Measurements from ENCODE around the gene MICA. TPM values are rescaled to one million over a fixed set of nuclear protein-coding genes. Genes with fewer than 3 reads are reported as not detected.
"Not testable (repeated sequence)": the region's sequence is repeated elsewhere in the genome, so short reads cannot be mapped to it uniquely, and the experiment has no call there.

The MICA gene
- total RNA-seq, 2 experiments from 2014 or later: 10.6 to 14.0 TPM

GRCh38 chr6:31407699-31408098, 4.3 kb downstream of the MICA start:
- no peak for TF ChIP-seq CTCF (IDR thresholded peaks at IDR 0.05)
- peaks cover 38% of the 10 kb centered on the region for H3K36me3 Mint-ChIP-seq (ENCODE audit: low read depth)
- peaks cover 24% of the 10 kb centered on the region for H3K36me3 ChIP-seq (ENCODE audit: insufficient read depth, low read length)
- no peaks in the 10 kb centered on the region for H3K9me3 Mint-ChIP-seq
- ATAC-seq (ENCODE audit: poor library complexity) (no peak), DNase-seq (no peak)
- H3K27me3 Mint-ChIP-seq: no peaks in the 10 kb centered on the region
- peak overlapping the region; percentile 3 for H3K4me3 Mint-ChIP-seq
- peaks cover 61% of the 10 kb centered on the region for H3K4me1 Mint-ChIP-seq (ENCODE audit: low read depth)
- ChIA-PET CTCF (no interaction called here), POLR2A (no interaction called here)
- H3K27ac Mint-ChIP-seq: peak overlapping the region; percentile 21
- H3K9me3 ChIP-seq (ENCODE audit: control insufficient read depth in 1 of 2, insufficient read depth in 1 of 2, low read length in 2 of 2): no peaks in the 10 kb centered on the region
- H3K4me1 ChIP-seq (ENCODE audit: insufficient read depth, low read length): peaks cover 23% of the 10 kb centered on the region
- H3K27me3 ChIP-seq (ENCODE audit: control insufficient read depth in 1 of 2, insufficient read depth in 2 of 2, low read length in 2 of 2): no peaks in the 10 kb centered on the region
- H3K27ac ChIP-seq (ENCODE audit: low read depth in 1 of 2, low read length in 2 of 2): no peak overlapping the region
- intact Hi-C loops (cut with DNase I, micrococcal nuclease): no loop called here
- H3K4me3 ChIP-seq (ENCODE audit: low read length): no peak overlapping the region

GRCh38 chr6:31412506-31412905, 9.1 kb downstream of the MICA start:
- H3K4me1 ChIP-seq (ENCODE audit: insufficient read depth, low read length): no peaks in the 10 kb centered on the region
- no peak overlapping the region for H3K4me3 Mint-ChIP-seq
- H3K27ac Mint-ChIP-seq: no peak overlapping the region
- H3K9me3 Mint-ChIP-seq: no peaks in the 10 kb centered on the region
- no peak for TF ChIP-seq CTCF (IDR thresholded peaks at IDR 0.05)
- H3K36me3 Mint-ChIP-seq (ENCODE audit: low read depth): peaks cover 74% of the 10 kb centered on the region
- CTCF ChIA-PET: no interaction called here
- intact Hi-C loops (cut with DNase I, micrococcal nuclease): no loop called here
- H3K27me3 ChIP-seq (ENCODE audit: control insufficient read depth in 1 of 2, insufficient read depth in 2 of 2, low read length in 2 of 2): no peaks in the 10 kb centered on the region
- no peaks in the 10 kb centered on the region for H3K27me3 Mint-ChIP-seq
- no peaks in the 10 kb centered on the region for H3K9me3 ChIP-seq (ENCODE audit: control insufficient read depth in 1 of 2, insufficient read depth in 1 of 2, low read length in 2 of 2)
- H3K27ac ChIP-seq (ENCODE audit: low read depth in 1 of 2, low read length in 2 of 2): no peak overlapping the region
- peaks cover 59% of the 10 kb centered on the region for H3K36me3 ChIP-seq (ENCODE audit: insufficient read depth, low read length)
- H3K4me1 Mint-ChIP-seq (ENCODE audit: low read depth): peaks cover 31% of the 10 kb centered on the region
- no peak overlapping the region for H3K4me3 ChIP-seq (ENCODE audit: low read length)
- POLR2A ChIA-PET: no interaction called here
- no peak for DNase-seq
- no peak for ATAC-seq (ENCODE audit: poor library complexity)

GRCh38 chr6:31414148-31414770, 10.9 kb downstream of the MICA start:
- H3K36me3 Mint-ChIP-seq (ENCODE audit: low read depth): peaks cover 77% of the 10 kb centered on the region
- H3K4me3 ChIP-seq (ENCODE audit: low read length); POLR2A ChIA-PET; H3K9me3 ChIP-seq (ENCODE audit: control insufficient read depth in 1 of 2, insufficient read depth in 1 of 2, low read length in 2 of 2); H3K4me1 ChIP-seq (ENCODE audit: insufficient read depth, low read length); H3K9me3 Mint-ChIP-seq; H3K27me3 Mint-ChIP-seq; ATAC-seq (ENCODE audit: poor library complexity); intact Hi-C loops (cut with DNase I, micrococcal nuclease); H3K4me3 Mint-ChIP-seq; DNase-seq; H3K27ac Mint-ChIP-seq; H3K27me3 ChIP-seq (ENCODE audit: control insufficient read depth in 1 of 2, insufficient read depth in 2 of 2, low read length in 2 of 2); H3K27ac ChIP-seq (ENCODE audit: low read depth in 1 of 2, low read length in 2 of 2): not testable (repeated sequence)
- H3K4me1 Mint-ChIP-seq (ENCODE audit: low read depth): peaks cover 16% of the 10 kb centered on the region
- CTCF ChIA-PET: interaction anchor here (0.6 kb wide), 1 partner anchor 15 kb away, joined by 3 read pairs; no protein-coding TSS in a partner anchor
- peaks cover 59% of the 10 kb centered on the region for H3K36me3 ChIP-seq (ENCODE audit: insufficient read depth, low read length)

GRCh38 chr6:31414771-31415265, 11.4 kb downstream of the MICA start:
- Mint-ChIP-seq H3K9me3 (no peaks in the 10 kb centered on the region), H3K27ac (no peak overlapping the region), H3K36me3 (ENCODE audit: low read depth) (peaks cover 73% of the 10 kb centered on the region), H3K4me3 (no peak overlapping the region), H3K4me1 (ENCODE audit: low read depth) (peaks cover 11% of the 10 kb centered on the region), H3K27me3 (no peaks in the 10 kb centered on the region)
- no peaks in the 10 kb centered on the region for H3K4me1 ChIP-seq (ENCODE audit: insufficient read depth, low read length)
- no peaks in the 10 kb centered on the region for H3K27me3 ChIP-seq (ENCODE audit: control insufficient read depth in 1 of 2, insufficient read depth in 2 of 2, low read length in 2 of 2)
- no peak for TF ChIP-seq CTCF (IDR thresholded peaks at IDR 0.05)
- H3K36me3 ChIP-seq (ENCODE audit: insufficient read depth, low read length): peaks cover 59% of the 10 kb centered on the region
- H3K4me3 ChIP-seq (ENCODE audit: low read length): no peak overlapping the region
- H3K9me3 ChIP-seq (ENCODE audit: control insufficient read depth in 1 of 2, insufficient read depth in 1 of 2, low read length in 2 of 2): no peaks in the 10 kb centered on the region
- H3K27ac ChIP-seq (ENCODE audit: low read depth in 1 of 2, low read length in 2 of 2): no peak overlapping the region
- DNase-seq (no peak), ATAC-seq (ENCODE audit: poor library complexity) (no peak)
- intact Hi-C loops (cut with DNase I, micrococcal nuclease): loop anchor here in 1 of 2 experiments (5.0 kb wide), 1 partner anchor 1247 kb away; no protein-coding TSS in a partner anchor
- ChIA-PET POLR2A (no interaction called here), CTCF (interaction anchor here (0.6 kb wide), 1 partner anchor 1204 kb away, joined by 4 read pairs; no protein-coding TSS in a partner anchor)

All from CD4-positive, alpha-beta T cell (primary cell).